ENCODE results near the gene MACROD2. TPM values are rescaled to one million over a fixed set of nuclear protein-coding genes. Genes with fewer than 3 reads are reported as not detected.

MACROD2 gene
- polyA plus RNA-seq, 1 donor from 2014 or later: 23.2 TPM

GRCh38 chr20:14333721-14334120 is 338.4 kb downstream of the MACROD2 start:
- TF ChIP-seq SMC3 (conservative IDR thresholded peaks at IDR 0.05; ENCODE audit: poor library complexity) (no peak), EZH2 (IDR thresholded peaks at IDR 0.05; ENCODE audit: borderline replicate concordance, insufficient read depth, low read length, poor library complexity, severe bottlenecking) (no peak), POLR2AphosphoS5 (IDR thresholded peaks at IDR 0.05) (no peak), CTCF (IDR thresholded peaks at IDR 0.05; ENCODE audit: poor library complexity, severe bottlenecking) (no peak), TAF1 (IDR thresholded peaks at IDR 0.05; ENCODE audit: low read depth) (no peak), RAD21 (conservative IDR thresholded peaks at IDR 0.05) (no peak), MXI1 (conservative IDR thresholded peaks at IDR 0.05; ENCODE audit: poor library complexity, severe bottlenecking) (no peak), EP300 (conservative IDR thresholded peaks at IDR 0.05; ENCODE audit: poor library complexity, severe bottlenecking) (no peak)
- TF ChIP-seq, protein P1, sequence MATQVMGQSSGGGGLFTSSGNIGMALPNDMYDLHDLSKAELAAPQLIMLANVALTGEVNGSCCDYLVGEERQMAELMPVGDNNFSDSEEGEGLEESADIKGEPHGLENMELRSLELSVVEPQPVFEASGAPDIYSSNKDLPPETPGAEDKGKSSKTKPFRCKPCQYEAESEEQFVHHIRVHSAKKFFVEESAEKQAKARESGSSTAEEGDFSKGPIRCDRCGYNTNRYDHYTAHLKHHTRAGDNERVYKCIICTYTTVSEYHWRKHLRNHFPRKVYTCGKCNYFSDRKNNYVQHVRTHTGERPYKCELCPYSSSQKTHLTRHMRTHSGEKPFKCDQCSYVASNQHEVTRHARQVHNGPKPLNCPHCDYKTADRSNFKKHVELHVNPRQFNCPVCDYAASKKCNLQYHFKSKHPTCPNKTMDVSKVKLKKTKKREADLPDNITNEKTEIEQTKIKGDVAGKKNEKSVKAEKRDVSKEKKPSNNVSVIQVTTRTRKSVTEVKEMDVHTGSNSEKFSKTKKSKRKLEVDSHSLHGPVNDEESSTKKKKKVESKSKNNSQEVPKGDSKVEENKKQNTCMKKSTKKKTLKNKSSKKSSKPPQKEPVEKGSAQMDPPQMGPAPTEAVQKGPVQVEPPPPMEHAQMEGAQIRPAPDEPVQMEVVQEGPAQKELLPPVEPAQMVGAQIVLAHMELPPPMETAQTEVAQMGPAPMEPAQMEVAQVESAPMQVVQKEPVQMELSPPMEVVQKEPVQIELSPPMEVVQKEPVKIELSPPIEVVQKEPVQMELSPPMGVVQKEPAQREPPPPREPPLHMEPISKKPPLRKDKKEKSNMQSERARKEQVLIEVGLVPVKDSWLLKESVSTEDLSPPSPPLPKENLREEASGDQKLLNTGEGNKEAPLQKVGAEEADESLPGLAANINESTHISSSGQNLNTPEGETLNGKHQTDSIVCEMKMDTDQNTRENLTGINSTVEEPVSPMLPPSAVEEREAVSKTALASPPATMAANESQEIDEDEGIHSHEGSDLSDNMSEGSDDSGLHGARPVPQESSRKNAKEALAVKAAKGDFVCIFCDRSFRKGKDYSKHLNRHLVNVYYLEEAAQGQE (IDR thresholded peaks at IDR 0.05; ENCODE audit: borderline replicate concordance): no peak
- Histone ChIP-seq H3K9ac (ENCODE audit: low read length) (no peak overlapping the region), H3K4me3 (ENCODE audit: low read length) (peak overlapping the region; percentile 66), H3K27me3 (ENCODE audit: insufficient read depth, low read depth, low read length) (no peaks in the 10 kb centered on the region), H3K27ac (ENCODE audit: low read length) (no peak overlapping the region), H3K36me3 (ENCODE audit: insufficient read depth, low read length) (no peaks in the 10 kb centered on the region), H3K79me2 (replicated peaks; ENCODE audit: insufficient read depth, low read length) (peaks cover 75% of the 10 kb centered on the region), H3K9me3 (ENCODE audit: low read length) (no peaks in the 10 kb centered on the region), H2AFZ (ENCODE audit: low read depth, low read length) (no peak overlapping the region), H3F3A (ENCODE audit: insufficient read depth, low read length, poor library complexity, severe bottlenecking) (no peaks in the 10 kb centered on the region), H4K20me1 (ENCODE audit: insufficient read depth) (no peaks in the 10 kb centered on the region), H3K9me2 (ENCODE audit: insufficient read depth, low read length) (no peaks in the 10 kb centered on the region), H3K4me2 (ENCODE audit: low read length) (peak overlapping the region; percentile 52)

GRCh38 chr20:14334306-14334930 is 339.1 kb downstream of the MACROD2 start:
- H3K9me3 ChIP-seq (ENCODE audit: low read length): no peaks in the 10 kb centered on the region
- H4K20me1 ChIP-seq (ENCODE audit: insufficient read depth): no peaks in the 10 kb centered on the region
- peak overlapping the region; percentile 16 for H3K9ac ChIP-seq (ENCODE audit: low read length)
- no peaks in the 10 kb centered on the region for H3K9me2 ChIP-seq (ENCODE audit: insufficient read depth, low read length)
- no peaks in the 10 kb centered on the region for H3K36me3 ChIP-seq (ENCODE audit: insufficient read depth, low read length)
- H3K4me3 ChIP-seq (ENCODE audit: low read length): peak overlapping the region; percentile 66
- H3K27me3 ChIP-seq (ENCODE audit: insufficient read depth, low read depth, low read length): no peaks in the 10 kb centered on the region
- H3K4me2 ChIP-seq (ENCODE audit: low read length): peak overlapping the region; percentile 52
- no peak overlapping the region for H3K27ac ChIP-seq (ENCODE audit: low read length)
- H2AFZ ChIP-seq (ENCODE audit: low read depth, low read length): no peak overlapping the region
- H3F3A ChIP-seq (ENCODE audit: insufficient read depth, low read length, poor library complexity, severe bottlenecking): no peaks in the 10 kb centered on the region
- H3K79me2 ChIP-seq (replicated peaks; ENCODE audit: insufficient read depth, low read length): peaks cover 72% of the 10 kb centered on the region
- TF ChIP-seq SMC3 (conservative IDR thresholded peaks at IDR 0.05; ENCODE audit: poor library complexity): peak; percentile 71
- TF ChIP-seq TAF1 (IDR thresholded peaks at IDR 0.05; ENCODE audit: low read depth): no peak
- peak; percentile 66 for TF ChIP-seq CTCF (IDR thresholded peaks at IDR 0.05; ENCODE audit: poor library complexity, severe bottlenecking)
- TF ChIP-seq EP300 (conservative IDR thresholded peaks at IDR 0.05; ENCODE audit: poor library complexity, severe bottlenecking): no peak
- TF ChIP-seq POLR2AphosphoS5 (IDR thresholded peaks at IDR 0.05): no peak
- TF ChIP-seq MXI1 (conservative IDR thresholded peaks at IDR 0.05; ENCODE audit: poor library complexity, severe bottlenecking): no peak
- no peak for TF ChIP-seq EZH2 (IDR thresholded peaks at IDR 0.05; ENCODE audit: borderline replicate concordance, insufficient read depth, low read length, poor library complexity, severe bottlenecking)
- TF ChIP-seq, protein P1 (IDR thresholded peaks at IDR 0.05; ENCODE audit: borderline replicate concordance): no peak
- TF ChIP-seq RAD21 (conservative IDR thresholded peaks at IDR 0.05): peak; percentile 77
